GM18858 (cell line): ENCODE data around the gene PABPC1L.
A peak's percentile ranks its signal among the peaks of the same experiment; 100 is the strongest.

Source experiments
- ATAC-seq: cut with Tn5 transposase; IDR thresholded peaks from one replicate; pipeline ENCODE4 v1.9.1; 2021; ENCODE audit not compliant: unreplicated experiment

The PABPC1L gene

GRCh38 chr20:44942264-44942973, 32.6 kb downstream of the PABPC1L start:
- ATAC-seq, result no peak

GRCh38 chr20:44943828-44944227, 34.0 kb downstream of the PABPC1L start:
- no peak for ATAC-seq

GRCh38 chr20:44945261-44945660, 35.4 kb downstream of the PABPC1L start:
- ATAC-seq, result no peak

GRCh38 chr20:44946271-44946852, 36.5 kb downstream of the PABPC1L start:
- no peak for ATAC-seq

GRCh38 chr20:44948107-44948506, 38.2 kb downstream of the PABPC1L start:
- ATAC-seq, result no peak

- no peak for ATAC-seq
These were observed 38.7 kb downstream of the PABPC1L start for GRCh38 chr20:44948513-44948912.

GRCh38 chr20:44950368-44950767, 40.5 kb downstream of the PABPC1L start:
- no peak for ATAC-seq

GRCh38 chr20:44952731-44953130, 42.9 kb downstream of the PABPC1L start:
- no peak for ATAC-seq

- no peak for ATAC-seq
These were observed 44.4 kb downstream of the PABPC1L start for GRCh38 chr20:44954211-44954610.

- ATAC-seq, result no peak
These were observed 45.4 kb downstream of the PABPC1L start for GRCh38 chr20:44955270-44955669.

- no peak for ATAC-seq
These were observed 46.5 kb downstream of the PABPC1L start for GRCh38 chr20:44956410-44956809.

GRCh38 chr20:44958276-44958675, 48.4 kb downstream of the PABPC1L start:
- ATAC-seq, result no peak

GRCh38 chr20:44959082-44959637, 49.3 kb downstream of the PABPC1L start:
- ATAC-seq, result no peak

GRCh38 chr20:44959638-44960102, 49.8 kb downstream of the PABPC1L start:
- no peak for ATAC-seq

GRCh38 chr20:44960103-44960852, 50.4 kb downstream of the PABPC1L start, which contains the start of gene TOMM34:
TOMM34 (minus strand) TSS chr20:44960397; CDS start chr20:44960333, 64 bp downstream.
- ATAC-seq, result peak; percentile 70

GRCh38 chr20:44961011-44961869, 51.4 kb downstream of the PABPC1L start:
- ATAC-seq, result no peak

GRCh38 chr20:44961870-44962267, 52.0 kb downstream of the PABPC1L start:
- ATAC-seq, result no peak

GRCh38 chr20:44962483-44962882, 52.6 kb downstream of the PABPC1L start:
- ATAC-seq, result no peak

- ATAC-seq, result no peak
These were observed 53.7 kb downstream of the PABPC1L start for GRCh38 chr20:44963325-44964215.

GRCh38 chr20:44965651-44966029, 55.8 kb downstream of the PABPC1L start:
- no peak for ATAC-seq
